ENCODE results near the gene DDX46.
A peak's percentile ranks its signal among the peaks of the same experiment; 100 is the strongest.
"Not testable (repeated sequence)": the region's sequence is repeated elsewhere in the genome, so short reads cannot be mapped to it uniquely, and the experiment has no call there.

Gene DDX46

GRCh38 chr5:134758504-134759341, at the start of gene DDX46:
Gene DDX46, plus strand, starts transcription at chr5:134758779. Its CDS starts 160 bp downstream, at chr5:134758939.
- peak; percentile 71 for DNase-seq

- no peak for DNase-seq
Measured at GRCh38 chr5:134714120-134714519, 44.5 kb upstream of the DDX46 start.

- DNase-seq = no peak
Measured at GRCh38 chr5:134714541-134714940, 44.0 kb upstream of the DDX46 start.

- not testable (repeated sequence) for DNase-seq
Measured at GRCh38 chr5:134715466-134715865, 43.1 kb upstream of the DDX46 start.

- DNase-seq = no peak
Measured at GRCh38 chr5:134724872-134725271, 33.7 kb upstream of the DDX46 start.

GRCh38 chr5:134732819-134733218, 25.8 kb upstream of the DDX46 start:
- no peak for DNase-seq

GRCh38 chr5:134735243-134735642, 23.3 kb upstream of the DDX46 start:
- DNase-seq = no peak

- DNase-seq = no peak
Measured at GRCh38 chr5:134736173-134736812, 22.3 kb upstream of the DDX46 start.

GRCh38 chr5:134738133-134738962, 20.2 kb upstream of the DDX46 start, which contains the start of gene CAMLG:
Gene CAMLG, plus strand, starts transcription at chr5:134738548. Its CDS starts 73 bp downstream, at chr5:134738621.
- DNase-seq = peak; percentile 73

- peak; percentile 15 for DNase-seq
Measured at GRCh38 chr5:134738963-134739661, 19.5 kb upstream of the DDX46 start.

- DNase-seq = no peak
Measured at GRCh38 chr5:134741052-134741451, 17.5 kb upstream of the DDX46 start.

GRCh38 chr5:134742134-134742533, 16.4 kb upstream of the DDX46 start:
- DNase-seq = no peak

GRCh38 chr5:134749415-134749814, 9.2 kb upstream of the DDX46 start:
- no peak for DNase-seq

- DNase-seq = peak; percentile 50
Measured at GRCh38 chr5:134758176-134758503, 439 bp upstream of the DDX46 start.

GRCh38 chr5:134767528-134768291, 9.1 kb downstream of the DDX46 start:
- not testable (repeated sequence) for DNase-seq

GRCh38 chr5:134769206-134769605, 10.6 kb downstream of the DDX46 start:
- DNase-seq = no peak

- no peak for DNase-seq
Measured at GRCh38 chr5:134772461-134773125, 14.0 kb downstream of the DDX46 start.

- no peak for DNase-seq
Measured at GRCh38 chr5:134777366-134777765, 18.8 kb downstream of the DDX46 start.

- DNase-seq = no peak
Measured at GRCh38 chr5:134784241-134784920, 25.8 kb downstream of the DDX46 start.

- DNase-seq = no peak
Measured at GRCh38 chr5:134784946-134785620, 26.5 kb downstream of the DDX46 start.
